Measurements from ENCODE around the gene KIF7.

KIF7 gene

GRCh38 chr15:89675606-89676005 lies 20.3 kb upstream of the KIF7 start:
- no peak overlapping the region for H3K4me3 Mint-ChIP-seq
- H3K4me1 Mint-ChIP-seq (ENCODE audit: low read depth), result no peaks in the 10 kb centered on the region
- intact Hi-C loops (cut with micrococcal nuclease), result no loop called here
- H3K27ac Mint-ChIP-seq, result no peak overlapping the region
- no peaks in the 10 kb centered on the region for H3K9me3 Mint-ChIP-seq
- no peaks in the 10 kb centered on the region for H3K36me3 Mint-ChIP-seq (ENCODE audit: low read depth)
- H3K27me3 Mint-ChIP-seq, result peaks cover 3% of the 10 kb centered on the region

DNA sequence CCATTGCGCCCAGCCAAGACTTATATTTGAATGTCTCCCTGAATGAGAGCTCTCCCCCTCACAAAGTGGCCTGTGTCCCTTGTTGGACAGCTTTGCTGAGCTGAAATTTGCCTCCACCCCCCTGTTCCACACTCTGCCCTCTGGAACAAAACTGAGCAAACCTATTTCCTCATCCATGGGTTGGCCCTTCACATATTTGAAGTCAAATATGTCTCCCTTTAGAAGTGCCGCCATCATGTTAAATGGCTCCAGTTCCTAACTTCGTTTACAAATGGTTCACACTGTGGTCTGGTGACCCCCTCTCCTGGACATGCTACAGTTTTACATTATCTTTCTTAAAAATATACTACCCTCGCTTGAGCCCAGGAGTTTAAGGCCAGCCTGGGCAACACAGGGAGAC lies 19.3 kb upstream of the KIF7 start:
- H3K9me3 Mint-ChIP-seq, result no peaks in the 10 kb centered on the region
- H3K27ac Mint-ChIP-seq, result no peak overlapping the region
- H3K36me3 Mint-ChIP-seq (ENCODE audit: low read depth), result no peaks in the 10 kb centered on the region
- no peaks in the 10 kb centered on the region for H3K4me1 Mint-ChIP-seq (ENCODE audit: low read depth)
- peaks cover 3% of the 10 kb centered on the region for H3K27me3 Mint-ChIP-seq
- intact Hi-C loops (cut with micrococcal nuclease), result no loop called here
- H3K4me3 Mint-ChIP-seq, result no peak overlapping the region

DNA sequence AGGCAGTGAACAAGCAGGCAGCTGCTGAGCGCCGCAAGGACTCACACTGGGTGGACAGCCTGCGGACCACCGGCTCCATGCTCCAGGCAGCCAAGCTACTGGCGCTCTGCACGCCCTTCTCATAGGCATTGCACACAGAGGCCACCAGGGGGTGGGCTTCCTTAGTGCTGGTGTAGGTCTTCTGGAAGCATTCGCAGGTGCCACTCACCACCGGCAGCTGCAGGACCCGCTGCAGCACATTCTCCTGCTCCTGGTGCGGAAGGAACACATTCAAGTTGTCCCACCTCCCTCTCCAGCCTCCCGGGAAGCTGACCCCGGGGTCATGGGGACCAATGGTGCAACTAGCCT lies 17.9 kb upstream of the KIF7 start:
- Mint-ChIP-seq H3K4me1 (ENCODE audit: low read depth) (no peaks in the 10 kb centered on the region), H3K27ac (no peak overlapping the region), H3K27me3 (peaks cover 2% of the 10 kb centered on the region), H3K4me3 (no peak overlapping the region), H3K9me3 (no peaks in the 10 kb centered on the region), H3K36me3 (ENCODE audit: low read depth) (no peaks in the 10 kb centered on the region)
- intact Hi-C loops (cut with micrococcal nuclease), result no loop called here

- peaks cover 4% of the 10 kb centered on the region for H3K27me3 Mint-ChIP-seq
- no peak overlapping the region for H3K27ac Mint-ChIP-seq
- no peak overlapping the region for H3K4me3 Mint-ChIP-seq
- intact Hi-C loops (cut with micrococcal nuclease), result no loop called here
- no peaks in the 10 kb centered on the region for H3K36me3 Mint-ChIP-seq (ENCODE audit: low read depth)
- no peaks in the 10 kb centered on the region for H3K9me3 Mint-ChIP-seq
- H3K4me1 Mint-ChIP-seq (ENCODE audit: low read depth), result no peaks in the 10 kb centered on the region
Observed at GRCh38 chr15:89672221-89673164, 17.2 kb upstream of the KIF7 start.

DNA sequence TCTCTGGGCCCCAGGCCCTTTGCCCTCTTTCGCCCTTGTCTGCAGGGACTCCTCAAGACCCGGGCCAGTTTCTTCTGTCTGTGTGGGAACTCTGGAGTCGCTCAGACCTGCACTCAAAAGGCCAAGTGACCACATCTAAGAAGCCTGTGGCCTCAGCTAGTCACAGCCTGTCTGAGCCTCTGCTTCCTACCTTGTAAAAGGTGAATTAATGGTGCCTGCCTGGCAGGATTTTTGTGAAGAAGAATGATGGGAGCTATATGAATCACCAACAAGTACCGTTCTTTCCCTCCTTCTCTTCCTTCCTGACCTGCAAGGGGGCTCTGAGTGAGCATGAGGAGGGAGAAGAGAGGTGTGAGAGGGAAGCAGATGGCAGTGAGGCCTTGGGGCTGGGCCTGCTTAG lies 16.4 kb upstream of the KIF7 start:
- no peaks in the 10 kb centered on the region for H3K36me3 Mint-ChIP-seq (ENCODE audit: low read depth)
- H3K4me1 Mint-ChIP-seq (ENCODE audit: low read depth), result no peaks in the 10 kb centered on the region
- H3K27ac Mint-ChIP-seq, result no peak overlapping the region
- intact Hi-C loops (cut with micrococcal nuclease), result no loop called here
- H3K27me3 Mint-ChIP-seq, result peaks cover 5% of the 10 kb centered on the region
- H3K4me3 Mint-ChIP-seq, result no peak overlapping the region
- no peaks in the 10 kb centered on the region for H3K9me3 Mint-ChIP-seq

DNA sequence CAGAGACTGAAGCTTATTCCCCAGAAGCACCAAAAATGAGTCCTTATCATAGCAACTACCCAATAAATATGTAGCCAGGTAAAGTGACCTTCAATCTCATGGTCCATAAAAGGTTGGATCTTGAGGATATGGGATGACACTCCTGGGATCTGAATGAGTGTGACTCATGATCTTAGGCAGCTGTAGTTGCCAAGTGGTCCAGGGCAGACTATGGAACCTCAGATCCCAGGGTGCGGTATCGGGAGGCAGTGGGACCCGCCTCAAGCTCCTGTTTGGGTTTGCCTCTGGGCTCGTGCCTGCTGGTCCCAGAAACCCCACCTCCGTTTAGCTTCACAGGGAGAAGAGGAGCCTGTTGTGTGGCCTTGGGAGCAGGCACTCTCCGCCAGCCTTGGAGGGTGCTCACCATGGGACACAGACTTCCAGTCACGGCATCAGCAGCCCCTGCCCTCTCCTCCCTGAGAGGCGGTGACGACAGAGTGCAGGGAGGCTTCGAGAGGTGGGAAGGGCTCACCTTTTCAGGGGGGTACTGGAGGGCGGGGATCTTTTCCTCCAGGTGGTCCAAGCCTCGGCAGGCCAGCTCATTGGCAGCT lies 15.8 kb upstream of the KIF7 start:
- Mint-ChIP-seq H3K36me3 (ENCODE audit: low read depth) (no peaks in the 10 kb centered on the region), H3K9me3 (no peaks in the 10 kb centered on the region), H3K4me1 (ENCODE audit: low read depth) (no peaks in the 10 kb centered on the region), H3K27me3 (peaks cover 11% of the 10 kb centered on the region), H3K4me3 (no peak overlapping the region), H3K27ac (no peak overlapping the region)
- intact Hi-C loops (cut with micrococcal nuclease), result no loop called here

GRCh38 chr15:89669941-89670340 lies 14.7 kb upstream of the KIF7 start:
- Mint-ChIP-seq H3K36me3 (ENCODE audit: low read depth) (no peaks in the 10 kb centered on the region), H3K27me3 (peaks cover 16% of the 10 kb centered on the region), H3K27ac (no peak overlapping the region), H3K4me1 (ENCODE audit: low read depth) (peaks cover 1% of the 10 kb centered on the region), H3K9me3 (no peaks in the 10 kb centered on the region), H3K4me3 (no peak overlapping the region)
- intact Hi-C loops (cut with micrococcal nuclease), result no loop called here

GRCh38 chr15:89669309-89669865 lies 14.1 kb upstream of the KIF7 start:
- Mint-ChIP-seq H3K9me3 (no peaks in the 10 kb centered on the region), H3K4me1 (ENCODE audit: low read depth) (peaks cover 4% of the 10 kb centered on the region), H3K4me3 (no peak overlapping the region), H3K27ac (no peak overlapping the region), H3K36me3 (ENCODE audit: low read depth) (no peaks in the 10 kb centered on the region), H3K27me3 (peaks cover 22% of the 10 kb centered on the region)
- intact Hi-C loops (cut with micrococcal nuclease), result no loop called here

- no peak overlapping the region for H3K27ac Mint-ChIP-seq
- intact Hi-C loops (cut with micrococcal nuclease), result no loop called here
Observed at GRCh38 chr15:89668171-89668570, 12.9 kb upstream of the KIF7 start.

DNA sequence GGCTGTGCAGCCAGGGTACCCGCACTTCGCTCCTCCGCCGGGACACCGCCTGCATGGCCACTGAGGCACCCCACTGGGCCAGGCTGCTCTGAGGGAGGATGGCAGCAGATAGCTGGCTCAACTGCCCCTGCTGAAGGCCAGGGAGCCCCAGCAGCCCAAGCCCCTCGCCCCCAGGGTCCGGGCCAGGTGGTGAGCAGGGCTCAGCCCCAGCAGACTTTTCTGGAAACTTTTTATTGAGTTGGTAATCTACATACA lies 12.4 kb upstream of the KIF7 start:
- H3K9me3 Mint-ChIP-seq, result no peaks in the 10 kb centered on the region
- intact Hi-C loops (cut with micrococcal nuclease), result no loop called here
- H3K27me3 Mint-ChIP-seq, result peaks cover 23% of the 10 kb centered on the region
- no peaks in the 10 kb centered on the region for H3K36me3 Mint-ChIP-seq (ENCODE audit: low read depth)
- no peak overlapping the region for H3K27ac Mint-ChIP-seq
- no peak overlapping the region for H3K4me3 Mint-ChIP-seq
- H3K4me1 Mint-ChIP-seq (ENCODE audit: low read depth), result peaks cover 9% of the 10 kb centered on the region

More at GRCh38 chr15:89668171-89668570, 12.9 kb upstream of the KIF7 start:
- H3K4me3 Mint-ChIP-seq, result no peak overlapping the region
- H3K27me3 Mint-ChIP-seq, result peaks cover 23% of the 10 kb centered on the region
- no peaks in the 10 kb centered on the region for H3K36me3 Mint-ChIP-seq (ENCODE audit: low read depth)
- H3K9me3 Mint-ChIP-seq, result no peaks in the 10 kb centered on the region
- H3K4me1 Mint-ChIP-seq (ENCODE audit: low read depth), result peaks cover 4% of the 10 kb centered on the region

DNA sequence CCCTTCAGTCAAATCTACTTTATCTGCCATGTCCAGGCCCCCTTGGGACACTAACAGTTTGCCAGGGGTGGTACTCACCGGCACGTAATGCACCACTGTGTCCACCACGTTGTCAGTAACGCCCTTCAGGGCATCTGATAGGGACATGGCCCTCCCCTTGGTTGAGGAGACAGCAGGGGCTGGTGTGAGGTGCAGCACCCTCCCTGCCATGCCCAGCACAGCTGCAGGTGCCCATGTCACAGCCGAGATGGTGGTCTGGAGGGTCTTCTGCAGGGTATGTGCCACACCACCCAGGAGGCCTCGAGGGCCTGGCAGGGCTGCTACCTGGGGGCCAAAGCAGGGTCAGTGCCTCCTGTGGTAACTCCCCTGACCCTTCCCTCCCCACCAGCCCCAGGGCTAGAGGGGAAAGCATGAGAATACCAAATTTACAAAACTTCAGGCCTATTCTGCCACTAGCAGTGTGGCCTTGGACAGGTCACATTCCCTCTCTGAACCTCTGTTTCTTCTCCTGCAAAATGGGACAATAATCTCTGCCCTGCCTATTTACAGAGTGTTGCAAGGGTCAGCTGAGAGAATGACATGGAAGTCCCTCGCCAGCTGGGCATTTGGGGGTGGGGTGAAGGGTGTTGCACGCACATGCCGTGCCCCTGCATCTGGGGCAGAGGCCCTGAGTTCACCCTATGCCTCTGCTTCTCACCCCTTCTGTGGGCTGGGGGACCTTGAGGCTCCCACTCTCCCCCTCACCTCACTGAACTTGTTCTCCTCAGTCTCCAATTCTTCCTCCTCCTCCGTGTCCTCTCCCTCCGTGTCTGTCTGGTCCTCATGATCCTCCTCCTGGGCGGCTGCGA lies 11.8 kb upstream of the KIF7 start:
- Mint-ChIP-seq H3K9me3 (no peaks in the 10 kb centered on the region), H3K27ac (peak overlapping the region; percentile 62), H3K27me3 (peaks cover 26% of the 10 kb centered on the region), H3K4me1 (ENCODE audit: low read depth) (peaks cover 9% of the 10 kb centered on the region), H3K36me3 (ENCODE audit: low read depth) (no peaks in the 10 kb centered on the region), H3K4me3 (no peak overlapping the region)
- intact Hi-C loops (cut with micrococcal nuclease), result no loop called here

- Mint-ChIP-seq H3K36me3 (ENCODE audit: low read depth) (no peaks in the 10 kb centered on the region), H3K27me3 (peaks cover 28% of the 10 kb centered on the region), H3K4me3 (peak overlapping the region; percentile 58), H3K4me1 (ENCODE audit: low read depth) (peaks cover 9% of the 10 kb centered on the region), H3K9me3 (no peaks in the 10 kb centered on the region), H3K27ac (peak overlapping the region; percentile 62)
- intact Hi-C loops (cut with micrococcal nuclease), result no loop called here
Observed at GRCh38 chr15:89666184-89666857, 11.1 kb upstream of the KIF7 start.

GRCh38 chr15:89665449-89666181 lies 10.3 kb upstream of the KIF7 start:
- Mint-ChIP-seq H3K27ac (peak overlapping the region; percentile 62), H3K4me3 (peak overlapping the region; percentile 58), H3K9me3 (no peaks in the 10 kb centered on the region), H3K36me3 (ENCODE audit: low read depth) (no peaks in the 10 kb centered on the region), H3K27me3 (peaks cover 30% of the 10 kb centered on the region), H3K4me1 (ENCODE audit: low read depth) (peaks cover 9% of the 10 kb centered on the region)
- intact Hi-C loops (cut with micrococcal nuclease), result no loop called here

All from dendritic cell treated with granulocyte-macrophage colony-stimulating factor and Interleukin-4, amounts not matched to agents 40 ng/mL and 50 ng/mL, for 4 days (primary cell).